H7 (cell line): ENCODE measurements around the gene VTI1A. TPM values are rescaled to one million over a fixed set of nuclear protein-coding genes. Genes with fewer than 3 reads are reported as not detected.
"Not testable (repeated sequence)": the region's sequence is repeated elsewhere in the genome, so short reads cannot be mapped to it uniquely, and the experiment has no call there.

ENCODE experiments used
- DNase-seq: peaks from one replicate; pipeline ENCODE4 v3.0.0; 2012
- H3K27me3 ChIP-seq: 2 replicates; pipeline ENCODE4 v1.6.0; 2011; ENCODE audit warnings: mild to moderate bottlenecking, low read length; ENCODE audit not compliant: control insufficient read depth, insufficient read depth
- H3K36me3 ChIP-seq: replicated peaks from 2 replicates; pipeline ENCODE4 v1.5.1; 2011; ENCODE audit warnings: low read length; ENCODE audit not compliant: control insufficient read depth, insufficient read depth
- H3K4me3 ChIP-seq: 2 replicates; pipeline ENCODE4 v1.5.1; 2011; ENCODE audit warnings: low read depth, mild to moderate bottlenecking, control low read depth, low read length, moderate library complexity; ENCODE audit not compliant: insufficient read depth
- total RNA-seq: library from RNA; depleted of rRNA; stranded (reverse); fragments of >200 nt; shearing (Covaris generic); gene quantifications from 2 replicates; pipeline ENCODE4 v1.2.3, GENCODE V29; 2014

VTI1A gene
- total RNA-seq, 1 experiment from 2014 or later, result 13.9 TPM

GRCh38 chr10:112713411-112713810 lies 266.4 kb downstream of the VTI1A start:
- DNase-seq, result no peak
- Histone ChIP-seq H3K27me3 (no peaks in the 10 kb centered on the region), H3K4me3 (no peak overlapping the region), H3K36me3 (no peaks in the 10 kb centered on the region)

GRCh38 chr10:112715581-112715980 lies 268.6 kb downstream of the VTI1A start:
- Histone ChIP-seq H3K36me3 (no peaks in the 10 kb centered on the region), H3K27me3 (no peaks in the 10 kb centered on the region), H3K4me3 (no peak overlapping the region)
- no peak for DNase-seq

- no peak overlapping the region for H3K4me3 ChIP-seq
- H3K36me3 ChIP-seq, result no peaks in the 10 kb centered on the region
- no peaks in the 10 kb centered on the region for H3K27me3 ChIP-seq
- DNase-seq, result no peak
These were observed 269.1 kb downstream of the VTI1A start for GRCh38 chr10:112716076-112716475.

- Histone ChIP-seq H3K4me3 (no peak overlapping the region), H3K27me3 (no peaks in the 10 kb centered on the region), H3K36me3 (no peaks in the 10 kb centered on the region)
- no peak for DNase-seq
These were observed 270.0 kb downstream of the VTI1A start for GRCh38 chr10:112716924-112717413.

GRCh38 chr10:112720178-112720577 lies 273.2 kb downstream of the VTI1A start:
- H3K27me3 ChIP-seq, result no peaks in the 10 kb centered on the region
- H3K36me3 ChIP-seq, result no peaks in the 10 kb centered on the region
- no peak overlapping the region for H3K4me3 ChIP-seq
- no peak for DNase-seq

GRCh38 chr10:112721080-112721698 lies 274.2 kb downstream of the VTI1A start:
- DNase-seq, result peak; percentile 32
- Histone ChIP-seq H3K36me3 (no peaks in the 10 kb centered on the region), H3K27me3 (no peaks in the 10 kb centered on the region), H3K4me3 (no peak overlapping the region)

- no peaks in the 10 kb centered on the region for H3K36me3 ChIP-seq
- H3K4me3 ChIP-seq, result no peak overlapping the region
These were observed 275.7 kb downstream of the VTI1A start for GRCh38 chr10:112722758-112723157.

GRCh38 chr10:112723876-112724275 lies 276.9 kb downstream of the VTI1A start:
- no peak overlapping the region for H3K4me3 ChIP-seq
- H3K27me3 ChIP-seq, result no peaks in the 10 kb centered on the region
- no peak for DNase-seq

More at GRCh38 chr10:112722758-112723157, 275.7 kb downstream of the VTI1A start:
- no peaks in the 10 kb centered on the region for H3K27me3 ChIP-seq
- DNase-seq, result no peak

GRCh38 chr10:112724404-112724991 lies 277.5 kb downstream of the VTI1A start:
- DNase-seq, result no peak
- Histone ChIP-seq H3K4me3 (no peak overlapping the region), H3K36me3 (no peaks in the 10 kb centered on the region)

More at GRCh38 chr10:112723876-112724275, 276.9 kb downstream of the VTI1A start:
- no peaks in the 10 kb centered on the region for H3K36me3 ChIP-seq

GRCh38 chr10:112728118-112728883 lies 281.3 kb downstream of the VTI1A start:
- DNase-seq, result no peak
- Histone ChIP-seq H3K36me3 (no peaks in the 10 kb centered on the region), H3K27me3 (no peaks in the 10 kb centered on the region), H3K4me3 (no peak overlapping the region)

More at GRCh38 chr10:112724404-112724991, 277.5 kb downstream of the VTI1A start:
- no peaks in the 10 kb centered on the region for H3K27me3 ChIP-seq

- Histone ChIP-seq H3K27me3 (no peaks in the 10 kb centered on the region), H3K36me3 (no peaks in the 10 kb centered on the region), H3K4me3 (no peak overlapping the region)
- no peak for DNase-seq
These were observed 282.0 kb downstream of the VTI1A start for GRCh38 chr10:112728997-112729396.

GRCh38 chr10:112731450-112731849 lies 284.4 kb downstream of the VTI1A start:
- H3K27me3 ChIP-seq, DNase-seq, H3K36me3 ChIP-seq, H3K4me3 ChIP-seq: not testable (repeated sequence)

- Histone ChIP-seq H3K27me3 (no peaks in the 10 kb centered on the region), H3K4me3 (no peak overlapping the region), H3K36me3 (no peaks in the 10 kb centered on the region)
- no peak for DNase-seq
These were observed 285.4 kb downstream of the VTI1A start for GRCh38 chr10:112732277-112732921.

GRCh38 chr10:112735041-112735695 lies 288.2 kb downstream of the VTI1A start:
- no peaks in the 10 kb centered on the region for H3K36me3 ChIP-seq
- DNase-seq, result no peak
- no peak overlapping the region for H3K4me3 ChIP-seq
- no peaks in the 10 kb centered on the region for H3K27me3 ChIP-seq
